ENCODE results near the gene ZNG1B.
A peak's percentile ranks its signal among the peaks of the same experiment; 100 is the strongest.
"Not testable (repeated sequence)": the region's sequence is repeated elsewhere in the genome, so short reads cannot be mapped to it uniquely, and the experiment has no call there.

ZNG1B gene

DNA sequence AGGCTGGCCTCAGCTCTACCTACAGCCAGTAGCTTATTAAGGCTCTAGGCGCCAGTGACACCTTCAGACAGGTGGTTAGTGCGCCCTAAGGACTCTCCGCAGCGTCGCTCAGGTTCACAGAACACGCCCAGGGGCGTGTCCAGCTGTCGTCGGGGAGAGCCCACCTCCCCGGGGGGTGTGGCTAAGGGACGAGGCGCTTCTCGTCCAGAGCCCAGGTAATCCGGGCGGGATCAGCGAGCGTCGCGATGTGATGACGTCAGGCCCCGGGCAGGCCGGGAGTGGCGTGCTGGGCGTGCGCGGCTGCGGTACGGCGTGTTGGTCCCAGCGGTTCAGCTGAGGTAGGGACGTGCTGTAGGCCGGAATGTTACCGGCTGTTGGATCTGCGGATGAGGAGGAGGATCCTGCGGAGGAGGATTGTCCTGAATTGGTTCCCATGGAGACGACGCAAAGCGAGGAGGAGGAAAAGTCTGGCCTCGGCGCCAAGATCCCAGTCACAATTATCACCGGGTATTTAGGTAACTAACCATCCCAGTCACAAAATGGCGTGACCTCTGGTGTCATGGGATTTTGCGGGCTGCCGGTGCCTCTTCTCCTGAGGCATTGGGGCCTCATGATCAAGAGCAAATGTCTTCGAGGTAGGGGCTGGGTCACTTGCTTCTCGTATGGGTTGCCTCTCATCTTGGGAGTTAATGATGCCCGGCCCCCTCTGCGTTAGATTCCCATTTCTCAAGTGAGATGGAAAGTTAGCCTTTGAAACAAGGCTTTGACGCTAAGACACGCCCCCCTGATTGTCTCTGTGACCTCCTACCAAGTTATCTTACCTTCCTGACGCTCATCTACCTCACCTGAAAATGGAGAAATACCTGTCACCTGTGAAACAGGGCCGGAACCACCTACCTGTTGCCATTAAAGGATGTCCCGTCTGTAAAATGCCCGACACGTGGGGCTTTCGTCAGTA, at the start of gene ZNG1B:
TSS of gene ZNG1B (plus strand) at position 184 of the 958 bp plus-strand sequence. CDS start at position 362, 178 bp downstream.
- not testable (repeated sequence) for DNase-seq (ENCODE audit: low read depth)

DNA sequence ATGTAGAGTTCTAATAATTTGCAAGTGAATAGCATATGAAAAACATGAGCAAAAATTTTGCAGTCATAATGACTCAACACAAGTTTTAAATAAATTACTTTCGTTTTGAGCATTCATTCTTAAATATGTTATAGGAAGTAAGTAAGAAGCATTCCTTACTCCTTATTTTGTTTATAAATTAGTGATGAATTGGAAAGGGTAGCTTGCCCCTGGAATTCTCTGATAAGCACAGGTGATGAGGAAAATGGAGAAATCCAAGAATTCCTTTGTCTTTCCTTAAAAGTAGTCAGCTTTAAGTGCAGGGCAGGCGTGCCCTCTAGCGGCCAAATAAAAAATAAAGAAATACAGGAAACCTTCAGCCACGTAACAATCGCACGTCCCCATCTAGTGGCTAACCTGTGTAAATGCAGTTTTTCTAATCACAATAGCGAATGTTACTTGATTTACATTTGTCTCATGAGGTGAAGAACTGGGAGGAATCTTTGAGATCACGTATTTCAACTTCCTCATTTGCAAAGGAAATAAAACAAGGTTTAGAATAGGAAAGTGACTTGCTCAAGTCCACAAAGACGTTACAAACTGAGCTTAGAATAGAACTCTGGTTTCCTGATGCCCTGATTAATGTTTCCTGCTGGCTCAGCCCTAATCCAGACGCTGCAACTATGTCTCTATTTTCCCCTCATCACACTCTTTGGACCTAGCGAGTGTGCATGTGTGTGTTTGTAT, 47.2 kb upstream of the ZNG1B start:
- DNase-seq (ENCODE audit: low read depth): peak; percentile 72

- DNase-seq (ENCODE audit: low read depth): no peak
Observed at GRCh38 chr2:113391073-113391472, 46.4 kb upstream of the ZNG1B start.

GRCh38 chr2:113406114-113406513, 31.4 kb upstream of the ZNG1B start:
- no peak for DNase-seq (ENCODE audit: low read depth)

DNA sequence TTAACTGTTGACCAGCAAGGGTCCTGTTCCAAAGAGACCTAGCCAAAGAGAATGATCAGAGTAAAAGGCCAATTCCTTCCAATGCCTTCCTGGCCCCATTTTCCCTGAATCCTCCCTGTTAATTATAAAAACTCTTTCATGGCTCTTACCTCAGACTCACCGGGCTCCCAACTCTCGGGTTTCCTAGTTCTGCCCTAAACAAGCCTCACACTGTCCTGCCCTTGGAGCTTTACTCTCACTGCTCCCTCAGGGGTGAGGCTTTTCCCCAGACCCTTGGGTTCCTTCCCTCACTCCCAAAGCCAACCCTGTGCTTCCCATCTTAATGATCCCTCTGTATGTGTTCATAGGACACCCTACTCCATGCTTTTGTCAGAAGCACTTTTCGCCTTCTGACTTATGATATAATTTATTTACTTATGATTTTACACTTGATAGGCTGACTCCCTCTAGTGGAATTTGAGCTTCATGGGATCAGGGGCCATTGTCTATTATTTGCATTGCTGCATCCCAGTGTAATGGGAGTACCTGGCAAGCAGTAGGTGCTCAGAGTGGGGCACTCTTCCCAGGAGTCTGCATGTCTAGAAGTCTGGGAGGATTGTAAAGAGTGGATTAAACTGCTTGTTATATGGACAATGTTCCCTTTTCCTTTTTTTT, 29.9 kb upstream of the ZNG1B start:
- DNase-seq (ENCODE audit: low read depth): no peak

DNA sequence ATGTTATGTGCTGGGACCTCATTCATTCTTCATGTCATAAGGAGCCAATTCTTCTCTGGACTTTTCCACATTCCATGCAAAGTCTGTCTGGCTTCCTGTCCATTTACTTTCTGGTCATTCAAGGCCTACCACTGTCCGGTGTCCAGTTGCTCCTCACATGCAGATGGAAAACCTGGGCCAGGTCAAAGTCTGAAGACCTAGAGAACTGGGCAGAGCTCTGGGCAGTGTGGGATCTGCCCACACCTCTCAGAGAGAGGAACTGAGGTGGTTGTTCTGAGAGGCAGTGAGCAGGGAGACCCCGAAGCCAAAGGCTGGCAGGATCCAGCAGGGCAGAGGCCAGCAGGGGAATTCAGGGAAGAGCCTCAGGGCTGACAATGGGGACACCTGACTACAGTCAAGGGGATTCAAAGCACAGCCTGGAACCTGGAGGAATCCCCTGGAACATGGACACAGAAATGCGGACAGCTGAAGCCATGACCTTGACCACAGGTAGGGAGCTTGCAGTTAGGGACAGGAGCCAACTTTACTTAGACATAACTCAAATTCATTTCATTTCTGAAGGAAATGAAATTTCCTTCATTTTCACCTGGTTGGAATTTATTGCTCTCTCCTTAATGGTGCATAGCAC, 25.7 kb upstream of the ZNG1B start:
- not testable (repeated sequence) for DNase-seq (ENCODE audit: low read depth)

DNA sequence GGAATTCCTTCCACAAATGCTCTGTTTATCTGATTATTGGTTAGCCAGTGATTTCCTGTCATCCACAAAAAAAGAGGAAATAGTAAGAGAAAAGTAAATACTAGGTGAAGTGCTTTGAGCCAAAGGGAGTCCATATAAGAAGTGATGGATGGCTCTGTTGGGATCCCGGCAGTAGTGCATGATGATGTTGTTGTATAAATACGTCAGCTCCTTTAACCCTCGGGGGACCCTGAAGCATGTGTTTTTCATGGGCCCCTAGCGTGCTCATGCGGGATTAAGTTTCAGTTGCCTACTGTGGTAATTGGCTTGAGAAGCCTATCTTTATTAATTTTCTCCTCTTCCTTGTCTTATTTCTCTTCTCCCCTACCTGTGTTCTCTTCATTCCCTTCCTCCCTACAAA, 24.7 kb upstream of the ZNG1B start:
- not testable (repeated sequence) for DNase-seq (ENCODE audit: low read depth)

DNA sequence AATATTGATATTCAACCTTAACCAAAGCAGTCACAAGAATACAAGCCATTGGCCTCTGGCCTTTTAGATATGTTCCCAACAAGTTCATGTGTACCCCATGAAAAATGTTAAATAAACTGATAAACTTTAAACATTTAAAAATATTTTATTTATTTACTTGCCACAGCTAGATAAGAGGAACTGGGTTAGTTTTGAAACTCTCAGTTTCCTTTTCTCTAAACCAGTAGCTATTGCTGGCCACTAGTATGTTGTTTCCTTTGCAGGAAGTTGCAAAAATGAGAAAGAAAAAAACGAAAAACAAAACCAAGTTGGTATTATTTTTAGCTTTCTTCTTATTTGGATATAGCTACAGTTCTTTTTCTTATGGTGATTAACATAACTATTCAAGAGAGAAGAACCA, 5.7 kb upstream of the ZNG1B start:
- DNase-seq (ENCODE audit: low read depth): not testable (repeated sequence)

DNA sequence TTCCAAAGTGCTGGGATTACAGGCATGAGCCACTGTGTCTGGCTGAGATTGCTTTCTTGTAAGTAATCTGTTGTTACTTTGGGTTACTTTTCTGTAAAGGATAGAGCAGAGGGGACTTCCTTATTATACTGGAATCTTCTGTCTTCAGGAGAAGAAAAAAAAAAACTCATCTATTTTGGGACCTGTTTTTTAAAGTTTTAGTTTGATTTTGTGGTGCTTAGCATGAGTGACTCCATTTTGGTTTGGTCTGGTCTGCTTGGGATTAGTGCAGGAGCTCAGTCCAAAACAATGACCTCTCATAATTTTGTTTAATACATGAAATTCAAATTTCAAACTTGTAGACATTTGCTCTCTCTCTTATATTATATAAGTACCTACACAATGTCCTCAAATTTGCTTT, 4.0 kb upstream of the ZNG1B start:
- DNase-seq (ENCODE audit: low read depth): not testable (repeated sequence)

GRCh38 chr2:113465770-113466169, 28.3 kb downstream of the ZNG1B start:
- DNase-seq (ENCODE audit: low read depth): not testable (repeated sequence)

DNA sequence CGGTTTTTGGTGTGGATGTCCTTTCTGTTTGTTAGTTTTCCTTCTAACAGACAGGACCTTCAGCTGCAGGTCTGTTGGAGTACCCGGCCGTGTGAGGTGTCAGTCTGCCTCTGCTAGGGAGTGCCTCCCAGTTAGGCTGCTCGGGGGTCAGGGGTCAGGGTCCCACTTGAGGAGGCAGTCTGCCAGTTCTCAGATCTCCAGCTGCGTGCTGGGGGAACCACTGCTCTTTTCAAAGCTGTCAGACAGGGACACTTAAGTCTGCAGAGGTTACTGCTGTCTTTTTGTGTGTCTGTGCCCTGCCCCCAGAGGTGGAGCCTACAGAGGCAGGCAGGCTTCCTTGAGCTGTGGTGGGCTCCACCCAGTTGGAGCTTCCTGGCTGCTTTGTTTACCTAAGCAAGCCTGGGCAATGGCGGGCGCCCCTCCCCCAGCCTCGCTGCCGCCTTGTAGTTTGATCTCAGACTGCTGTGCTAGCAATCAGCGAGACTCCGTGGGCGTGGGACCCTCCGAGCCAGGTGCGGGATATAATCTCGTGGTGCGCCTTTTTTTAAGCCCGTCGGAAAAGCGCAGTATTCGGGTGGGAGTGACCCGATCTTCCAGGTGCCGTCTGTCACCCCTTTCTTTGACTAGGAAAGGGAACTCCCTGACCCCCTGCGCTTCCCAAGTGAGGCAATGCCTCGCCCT, 39.3 kb downstream of the ZNG1B start:
- not testable (repeated sequence) for DNase-seq (ENCODE audit: low read depth)

GRCh38 chr2:113496527-113496926, 59.0 kb downstream of the ZNG1B start:
- DNase-seq (ENCODE audit: low read depth): not testable (repeated sequence)

- DNase-seq (ENCODE audit: low read depth): not testable (repeated sequence)
Observed at GRCh38 chr2:113498365-113498764, 60.9 kb downstream of the ZNG1B start, which contains the start of gene FOXD4L1. FOXD4L1 (plus strand) TSS chr2:113498665; CDS start chr2:113499257, 592 bp downstream.

GRCh38 chr2:113499019-113499885, 61.8 kb downstream of the ZNG1B start:
- not testable (repeated sequence) for DNase-seq (ENCODE audit: low read depth)

GRCh38 chr2:113499886-113500722, 62.6 kb downstream of the ZNG1B start:
- not testable (repeated sequence) for DNase-seq (ENCODE audit: low read depth)

GRCh38 chr2:113500723-113501038, 63.2 kb downstream of the ZNG1B start:
- not testable (repeated sequence) for DNase-seq (ENCODE audit: low read depth)

DNA sequence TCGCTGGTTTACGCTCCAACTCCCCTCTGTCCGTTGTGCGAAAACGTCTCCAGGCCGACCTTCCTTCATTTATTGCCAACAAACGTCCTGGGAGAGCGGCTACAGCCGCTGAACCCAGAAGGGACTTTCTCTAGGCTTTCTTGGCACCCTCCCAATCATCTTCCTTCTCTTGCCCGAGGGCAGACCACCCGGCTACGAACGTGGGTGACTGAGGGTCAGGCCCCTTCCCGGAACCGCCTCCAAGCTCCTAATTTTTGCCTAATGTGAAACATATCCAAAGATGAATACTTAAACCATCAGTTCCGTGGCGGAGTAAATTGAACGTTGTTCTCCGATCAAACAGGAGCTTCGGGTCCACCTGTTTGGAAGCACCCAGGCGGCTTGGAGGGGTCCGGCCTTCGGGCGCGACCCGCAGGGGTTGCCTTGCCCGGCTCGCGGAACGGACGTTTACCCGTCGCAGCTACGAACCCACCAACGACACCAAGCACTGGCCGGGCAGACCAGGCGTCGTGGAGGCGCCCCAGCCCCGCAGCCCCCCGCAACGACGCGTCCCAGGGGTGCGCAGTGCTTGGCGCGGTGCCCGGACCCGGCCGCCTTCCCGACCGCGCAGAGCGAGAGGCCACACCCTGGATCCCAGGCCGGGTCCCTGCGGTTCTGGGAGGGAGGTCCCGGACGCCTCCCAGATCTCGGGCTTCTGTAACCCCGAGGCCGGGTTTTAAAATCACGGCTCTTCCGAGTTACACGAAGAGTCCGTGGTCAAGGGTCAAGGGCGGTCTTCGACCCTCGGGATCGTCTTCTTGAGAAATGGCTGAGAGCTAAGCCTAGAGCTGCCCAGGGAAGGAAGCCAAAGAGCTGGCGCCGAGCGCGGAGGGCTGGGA, 65.0 kb downstream of the ZNG1B start:
- DNase-seq (ENCODE audit: low read depth): not testable (repeated sequence)
